ENCODE data around the gene TSPAN7.

DNA sequence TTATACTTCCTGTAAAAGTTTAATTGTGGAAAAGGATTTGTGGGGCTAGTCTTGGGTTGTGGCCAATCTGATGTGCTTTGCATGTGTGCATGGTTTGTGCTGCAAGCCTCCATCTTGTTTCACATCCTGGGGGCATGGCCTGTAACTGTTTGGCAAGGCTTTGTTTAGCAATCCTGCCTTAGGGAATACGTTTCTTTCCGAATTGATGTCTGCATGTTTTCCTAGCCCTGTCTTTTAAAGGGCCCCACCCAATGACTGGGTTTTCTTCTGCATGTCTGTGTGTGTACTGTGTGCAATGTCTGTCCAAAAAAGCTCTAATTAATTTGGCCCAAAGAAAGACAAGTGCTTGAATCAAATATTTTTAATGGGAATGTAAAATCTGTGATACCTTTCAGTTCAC, 165.3 kb downstream of the TSPAN7 start:
- TF ChIP-seq POLR2A (IDR thresholded peaks at IDR 0.05): no peak
- TF ChIP-seq, protein P1, sequence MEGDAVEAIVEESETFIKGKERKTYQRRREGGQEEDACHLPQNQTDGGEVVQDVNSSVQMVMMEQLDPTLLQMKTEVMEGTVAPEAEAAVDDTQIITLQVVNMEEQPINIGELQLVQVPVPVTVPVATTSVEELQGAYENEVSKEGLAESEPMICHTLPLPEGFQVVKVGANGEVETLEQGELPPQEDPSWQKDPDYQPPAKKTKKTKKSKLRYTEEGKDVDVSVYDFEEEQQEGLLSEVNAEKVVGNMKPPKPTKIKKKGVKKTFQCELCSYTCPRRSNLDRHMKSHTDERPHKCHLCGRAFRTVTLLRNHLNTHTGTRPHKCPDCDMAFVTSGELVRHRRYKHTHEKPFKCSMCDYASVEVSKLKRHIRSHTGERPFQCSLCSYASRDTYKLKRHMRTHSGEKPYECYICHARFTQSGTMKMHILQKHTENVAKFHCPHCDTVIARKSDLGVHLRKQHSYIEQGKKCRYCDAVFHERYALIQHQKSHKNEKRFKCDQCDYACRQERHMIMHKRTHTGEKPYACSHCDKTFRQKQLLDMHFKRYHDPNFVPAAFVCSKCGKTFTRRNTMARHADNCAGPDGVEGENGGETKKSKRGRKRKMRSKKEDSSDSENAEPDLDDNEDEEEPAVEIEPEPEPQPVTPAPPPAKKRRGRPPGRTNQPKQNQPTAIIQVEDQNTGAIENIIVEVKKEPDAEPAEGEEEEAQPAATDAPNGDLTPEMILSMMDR (IDR thresholded peaks at IDR 0.05): no peak
